GM18511 (cell line): ENCODE data around the gene UQCRC1.

Experiments
- ATAC-seq: cut with Tn5 transposase; IDR thresholded peaks from one replicate; pipeline ENCODE4 v1.9.1; 2021; ENCODE audit warnings: mild to moderate bottlenecking, moderate library complexity; ENCODE audit not compliant: unreplicated experiment

The UQCRC1 gene

DNA sequence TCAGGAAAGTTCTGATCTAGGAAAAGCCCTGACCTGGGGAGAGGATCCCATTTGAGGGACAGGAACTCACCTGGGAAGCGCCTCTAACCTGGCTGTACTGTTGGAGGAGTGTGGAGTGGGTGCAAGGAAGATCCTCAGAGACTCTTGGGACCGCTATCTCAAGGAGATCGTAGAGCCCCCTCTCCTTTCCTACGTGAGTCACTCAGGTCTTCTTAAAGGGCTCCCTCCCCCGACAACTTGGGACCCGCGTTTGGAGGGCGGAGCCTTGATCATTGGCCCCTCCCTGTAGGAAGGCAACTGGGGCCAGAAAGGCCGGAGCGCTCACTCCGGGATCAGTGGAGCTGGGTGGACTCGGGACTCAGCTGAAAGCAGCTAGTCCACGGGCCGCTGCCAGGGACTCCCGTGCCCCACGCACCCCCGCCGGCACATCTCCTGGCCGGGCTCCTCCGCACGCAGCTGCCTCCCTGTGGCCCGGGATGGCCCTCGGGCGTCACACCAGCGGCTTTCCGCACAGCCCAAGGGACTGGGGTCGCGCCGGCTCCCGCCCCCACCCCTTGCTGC, 25.3 kb upstream of the UQCRC1 start:
- ATAC-seq: peak; percentile 31

DNA sequence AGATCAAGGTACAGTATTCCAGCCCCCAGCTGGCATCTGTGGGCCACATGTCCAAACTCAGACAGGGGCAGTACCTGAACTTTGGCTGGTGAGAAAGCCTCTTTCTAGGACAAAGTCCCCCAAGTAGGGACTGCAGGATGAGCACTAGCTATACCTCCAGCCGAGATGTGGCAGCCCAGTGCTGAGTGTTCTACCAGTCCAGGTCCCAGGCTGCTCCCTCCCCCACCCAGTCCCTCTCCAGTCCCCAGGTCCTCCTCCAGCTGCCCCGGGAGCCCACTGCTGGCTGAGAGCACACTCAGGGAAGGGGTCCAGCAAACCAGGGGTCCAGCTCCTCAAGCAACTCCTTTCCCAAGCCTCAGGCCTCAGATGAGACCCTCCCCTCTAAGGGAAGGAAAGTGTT, 24.3 kb upstream of the UQCRC1 start:
- no peak for ATAC-seq

DNA sequence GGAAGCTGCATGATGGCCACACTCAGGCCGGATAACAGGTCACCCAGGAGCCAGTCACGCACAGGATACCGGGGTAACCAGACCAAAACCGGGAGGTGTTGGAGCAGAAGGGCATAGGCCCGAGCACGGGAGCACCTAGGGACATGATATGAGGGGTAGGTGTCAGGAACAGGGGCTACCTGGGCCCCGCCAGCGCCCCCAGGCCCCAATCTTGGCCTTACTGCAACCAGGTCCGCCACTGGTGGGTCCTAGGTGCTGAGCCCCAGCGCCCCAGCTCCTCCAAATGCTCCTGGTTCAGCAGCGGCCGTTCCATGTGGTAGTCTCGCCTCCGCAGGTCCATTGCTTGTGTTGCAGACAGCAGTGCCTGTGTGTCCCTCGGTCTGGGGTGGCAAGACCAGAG, 23.8 kb upstream of the UQCRC1 start:
- no peak for ATAC-seq

DNA sequence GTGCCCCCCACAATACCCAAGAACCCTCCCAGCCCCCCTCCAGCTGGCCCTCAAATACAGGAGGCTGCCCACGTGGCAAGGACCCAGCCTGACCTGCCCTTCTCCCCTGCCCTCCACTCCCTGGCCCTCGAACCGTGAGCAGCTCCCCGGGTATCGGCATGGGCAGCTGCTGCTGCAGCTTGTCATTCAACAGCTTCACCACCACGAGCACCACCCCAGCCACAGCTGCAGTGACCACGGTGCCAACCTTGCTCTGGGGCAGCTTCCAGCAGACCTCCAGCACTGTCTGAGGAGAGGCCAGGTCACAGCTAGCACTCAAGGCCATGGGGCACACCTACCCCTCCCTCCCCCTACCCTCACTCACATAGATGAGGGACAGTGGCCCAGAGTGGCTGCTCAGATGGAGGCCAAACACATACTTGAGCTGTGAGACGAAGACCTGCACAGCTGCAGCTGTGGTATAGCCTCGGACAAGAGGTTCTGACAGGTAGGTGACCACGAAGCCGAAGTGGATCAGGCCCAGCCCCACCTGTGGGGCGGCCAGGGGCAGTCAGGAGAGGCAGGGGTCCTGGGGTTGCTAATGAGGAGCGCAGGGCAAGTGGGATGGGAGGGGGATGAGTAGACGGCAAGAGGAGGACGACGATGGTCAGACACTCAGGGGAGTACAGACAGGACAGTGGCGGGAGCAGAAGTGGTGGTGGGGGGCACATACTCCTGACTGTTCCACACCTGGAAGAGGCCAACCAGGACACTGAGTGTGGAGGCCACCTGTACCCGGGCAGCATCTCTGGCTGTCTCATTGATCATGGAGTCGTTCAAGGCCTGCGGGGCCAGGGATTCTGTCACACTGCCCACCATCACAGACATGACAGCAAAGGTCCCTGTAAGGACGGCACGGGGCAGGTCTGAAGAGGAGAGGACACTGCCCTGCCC, 22.3 kb upstream of the UQCRC1 start:
- ATAC-seq: no peak

DNA sequence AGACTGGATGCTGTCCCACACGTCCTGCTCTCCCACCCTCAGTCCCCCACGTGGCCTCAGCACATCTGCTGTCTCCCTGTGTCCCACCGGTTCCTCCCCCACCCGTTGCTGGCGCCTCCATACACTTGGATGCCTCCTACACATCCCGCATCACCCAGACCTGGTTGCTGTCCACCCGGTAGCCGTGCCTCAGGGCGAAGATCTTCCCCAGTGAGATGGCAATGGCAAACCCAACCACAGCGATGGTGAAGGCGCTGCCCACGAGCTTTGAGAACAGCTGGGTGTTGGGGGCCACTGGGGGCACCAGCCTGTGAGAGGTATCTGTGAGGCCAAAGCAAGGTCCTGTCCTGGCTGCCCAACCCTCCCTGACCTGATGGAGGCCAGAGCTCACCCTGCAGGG, 21.4 kb upstream of the UQCRC1 start:
- ATAC-seq: no peak

DNA sequence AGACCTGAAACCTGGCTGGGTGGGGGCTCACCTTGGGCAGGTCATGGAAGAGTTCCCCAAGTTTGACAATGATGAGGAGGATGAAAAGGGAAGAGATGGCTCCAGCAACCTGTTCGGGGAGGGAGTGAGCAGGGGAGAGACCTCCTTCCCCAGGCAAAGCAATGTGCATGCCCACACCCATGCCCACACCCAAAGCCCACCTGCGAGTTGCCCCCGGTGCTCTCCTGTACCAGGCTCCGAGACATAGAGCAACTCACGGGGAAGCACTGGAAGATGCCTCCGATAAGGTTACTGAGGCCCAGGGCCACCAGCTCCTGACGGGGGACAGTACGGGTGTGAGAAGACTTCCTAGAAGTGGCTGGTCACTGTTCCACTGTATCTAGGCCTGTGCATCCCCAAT, 21.0 kb upstream of the UQCRC1 start:
- ATAC-seq: no peak

DNA sequence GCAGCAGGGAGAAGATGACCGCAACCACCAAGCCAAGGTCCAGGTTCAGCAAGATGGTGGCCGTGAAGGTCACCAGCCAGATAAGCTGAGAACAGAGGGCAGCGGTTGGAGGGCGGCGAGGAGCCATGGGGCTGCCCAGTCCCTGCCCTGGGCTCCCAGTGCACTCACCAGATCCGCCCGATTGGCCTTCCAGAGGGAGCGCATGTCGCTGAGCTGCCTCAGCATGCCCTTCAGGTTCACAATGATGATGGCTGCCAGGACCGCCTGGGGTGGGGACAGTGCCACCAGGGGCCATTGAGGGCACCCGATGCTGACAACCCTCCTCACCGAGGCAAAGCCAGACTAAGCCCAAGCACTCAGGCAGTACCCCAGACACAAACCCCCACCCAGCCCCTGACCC, 20.4 kb upstream of the UQCRC1 start:
- no peak for ATAC-seq

DNA sequence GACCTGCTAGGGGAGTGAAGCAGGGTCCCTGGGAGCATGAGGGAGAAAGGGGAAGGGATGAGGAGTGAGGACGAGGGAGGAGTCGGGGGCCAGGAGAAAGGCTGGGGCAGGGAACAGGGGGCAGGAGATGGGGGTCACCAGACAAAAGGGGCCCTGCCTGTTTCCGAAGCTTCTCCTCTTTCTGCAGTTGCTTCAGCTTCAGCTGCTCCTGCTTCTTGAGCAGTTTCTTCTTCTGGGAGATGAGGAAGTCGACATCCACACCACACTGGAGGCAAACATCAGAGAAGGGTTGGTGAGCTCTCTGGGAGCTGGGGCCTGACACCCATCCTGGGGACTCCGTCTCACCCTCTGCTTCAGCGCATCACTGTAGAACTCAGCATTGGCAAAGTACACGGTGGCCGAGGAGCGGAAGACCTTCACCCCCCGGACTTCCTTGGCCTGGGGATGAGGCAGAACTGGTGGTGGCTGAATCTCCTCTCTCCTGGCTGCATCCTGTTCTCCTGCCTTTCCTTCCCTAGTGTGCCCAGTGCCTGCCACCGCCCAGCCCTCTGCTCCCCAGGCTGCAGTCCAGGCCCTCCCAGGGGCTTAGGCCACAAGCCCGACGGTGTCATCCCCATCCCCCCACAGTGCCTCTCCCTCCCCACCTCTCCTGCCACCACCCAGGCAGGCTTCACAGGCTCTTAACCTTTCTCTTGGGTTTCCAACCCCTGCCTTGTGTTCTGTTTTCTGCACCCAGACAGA, 19.0 kb upstream of the UQCRC1 start:
- no peak for ATAC-seq

DNA sequence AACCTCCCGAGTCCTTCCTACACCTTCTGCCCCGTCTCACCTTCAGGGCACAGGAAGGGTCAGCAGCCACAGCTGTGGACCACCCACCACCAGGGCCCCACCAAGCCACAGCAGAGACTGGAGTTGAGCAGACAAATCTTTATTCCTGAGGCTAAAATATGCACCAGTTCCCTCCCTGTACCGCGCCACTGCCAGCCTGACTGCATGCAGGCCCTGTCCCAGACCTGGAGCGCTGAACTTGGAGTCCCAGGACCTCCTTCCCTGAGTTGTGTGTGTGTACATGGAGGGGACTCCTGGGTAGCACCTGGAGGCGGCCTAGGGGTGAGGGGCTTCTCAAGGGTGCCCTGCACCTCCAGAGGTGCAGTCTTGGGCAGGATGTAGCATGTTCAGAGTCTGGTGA, 16.2 kb upstream of the UQCRC1 start:
- ATAC-seq: no peak

DNA sequence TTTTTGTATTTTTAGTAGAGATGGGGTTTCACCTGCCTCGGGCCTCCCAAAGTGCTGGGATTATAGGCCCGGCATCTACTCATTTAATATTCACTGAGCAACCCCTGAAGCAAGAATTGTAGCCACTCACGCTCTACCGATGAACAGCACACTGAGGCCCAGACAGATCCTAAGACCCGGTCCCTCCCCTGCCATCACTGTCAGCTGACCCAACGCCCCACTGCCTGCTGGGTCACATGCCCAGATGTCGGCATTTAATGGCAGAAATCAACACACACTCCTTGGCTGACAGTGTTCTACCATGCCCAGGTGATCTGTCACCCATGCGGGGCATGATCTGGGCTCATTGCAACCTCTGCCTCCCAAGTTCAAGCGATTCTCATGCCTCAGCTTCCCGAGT, 15.3 kb upstream of the UQCRC1 start:
- no peak for ATAC-seq

DNA sequence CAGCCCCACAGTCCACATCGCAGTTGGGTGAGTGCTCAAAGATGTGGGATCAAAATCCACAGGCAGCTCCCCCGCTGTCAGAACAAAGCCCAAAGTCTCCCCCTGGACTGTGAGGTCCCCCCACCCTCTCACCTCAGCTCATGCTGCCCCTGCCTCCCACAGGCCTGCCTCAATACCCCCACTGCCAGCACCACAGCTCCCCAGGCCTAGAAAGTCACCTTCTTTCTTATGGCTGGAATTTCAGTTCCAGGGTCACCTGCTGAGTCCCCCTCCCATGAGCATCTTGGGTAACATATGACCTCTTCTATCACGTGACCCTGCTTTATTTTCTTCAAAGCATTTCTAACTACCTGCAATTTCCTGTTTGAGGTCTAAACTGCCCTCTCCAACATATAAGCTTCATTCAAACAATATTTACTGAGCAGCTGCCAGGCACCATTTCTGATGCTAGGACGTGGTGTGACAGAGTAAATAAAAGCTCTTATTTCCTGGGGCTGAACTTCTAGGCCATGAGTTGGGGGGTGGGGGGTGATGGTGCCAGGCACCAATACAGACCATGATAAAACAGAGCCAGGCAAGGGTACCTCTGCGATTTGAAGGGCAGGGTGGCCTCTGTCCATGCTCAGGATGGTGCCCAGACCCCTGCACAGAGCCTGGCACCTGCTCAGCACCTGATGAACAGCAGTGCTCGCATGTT, 14.6 kb upstream of the UQCRC1 start:
- ATAC-seq: no peak

DNA sequence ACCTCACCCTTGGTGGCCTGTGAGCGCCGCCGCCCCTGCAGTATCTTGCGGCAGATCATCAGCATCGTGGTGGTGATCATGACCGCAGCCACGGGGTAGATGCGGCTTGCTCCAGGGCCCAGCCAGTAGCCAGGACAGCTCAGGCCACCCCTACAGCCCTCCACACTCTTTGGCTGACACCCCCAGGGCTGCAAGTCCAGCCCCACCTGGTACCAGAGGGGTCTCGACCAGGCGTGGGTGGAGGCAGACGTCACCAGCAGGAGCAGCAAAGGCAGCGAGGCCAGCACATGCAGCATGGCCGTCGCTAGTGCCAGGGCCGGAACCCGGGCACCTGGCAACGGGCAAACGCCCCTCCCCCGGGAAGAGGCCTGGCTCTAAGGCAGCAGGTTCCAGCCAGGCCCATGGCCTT, 12.0 kb upstream of the UQCRC1 start, which contains the start of gene TMEM89:
Gene TMEM89, minus strand, starts transcription at position 309 of the 409 bp plus-strand sequence. Its CDS starts 13 bp downstream, at position 296.
- ATAC-seq: no peak

DNA sequence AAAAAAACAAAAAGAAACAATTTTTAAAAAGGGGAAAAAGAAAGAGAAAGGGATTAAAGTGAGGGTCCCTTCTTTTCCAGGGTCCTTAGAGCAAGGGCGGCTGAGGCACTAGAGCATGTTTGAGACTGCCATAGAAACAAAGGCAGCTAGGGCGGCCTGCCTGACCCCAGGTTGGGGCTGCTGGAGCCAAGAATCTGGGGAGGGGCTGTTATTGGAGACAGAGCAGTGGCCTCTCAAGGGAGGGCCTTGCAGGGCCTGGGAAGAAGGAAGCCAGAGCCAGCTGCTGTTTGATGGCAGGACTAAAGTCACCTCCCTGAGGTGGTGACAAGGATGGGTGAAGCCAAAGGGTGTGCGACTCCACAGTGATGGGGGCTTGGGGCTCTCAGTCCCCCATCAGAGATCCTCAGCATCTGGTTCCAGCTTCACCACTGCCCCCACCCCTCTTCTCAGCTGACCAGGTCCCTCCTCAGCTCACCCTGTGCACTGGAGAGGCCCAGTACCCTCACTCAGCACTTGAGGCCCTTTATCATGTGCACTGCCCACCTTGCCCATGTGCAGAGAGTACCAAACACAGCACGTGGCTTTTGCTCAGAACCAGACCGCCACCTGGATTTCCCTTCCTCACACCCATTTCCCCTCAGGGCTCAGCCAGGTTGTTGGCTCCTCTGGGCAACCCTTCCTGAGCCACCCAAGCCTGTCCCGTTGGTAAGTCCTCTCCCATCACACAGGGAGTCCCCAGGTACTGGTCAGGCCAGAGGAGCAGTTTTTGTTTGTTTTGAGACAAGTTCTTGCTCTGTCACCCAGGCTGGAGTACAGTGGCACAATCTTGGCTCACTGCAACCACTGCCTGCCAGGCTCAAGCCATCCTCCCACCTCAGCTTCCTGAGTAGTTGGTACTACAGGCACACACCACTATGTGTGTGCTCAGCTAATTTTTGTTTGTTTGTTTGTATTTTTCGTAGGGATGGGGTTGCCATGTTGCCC, 10.4 kb upstream of the UQCRC1 start:
- no peak for ATAC-seq

DNA sequence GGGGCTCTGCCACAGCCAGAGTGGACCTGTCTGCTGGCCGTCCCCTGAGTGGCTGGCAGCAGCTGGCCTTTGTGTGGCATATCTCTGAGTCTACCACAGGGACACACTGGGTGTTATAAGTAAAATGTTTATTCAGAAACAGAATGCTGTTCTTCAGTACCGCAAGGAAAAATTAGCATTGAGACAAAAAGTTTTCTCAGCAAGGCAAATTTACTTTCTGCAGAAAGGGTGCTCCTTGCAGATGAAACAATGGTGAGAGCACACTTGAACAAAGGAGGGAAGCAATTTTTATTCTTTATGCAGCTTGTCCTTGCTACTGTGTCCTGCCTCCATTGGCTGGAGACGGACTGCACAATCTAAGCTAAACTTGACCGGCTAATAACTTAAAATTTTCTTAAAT, 8.1 kb upstream of the UQCRC1 start:
- no peak for ATAC-seq

DNA sequence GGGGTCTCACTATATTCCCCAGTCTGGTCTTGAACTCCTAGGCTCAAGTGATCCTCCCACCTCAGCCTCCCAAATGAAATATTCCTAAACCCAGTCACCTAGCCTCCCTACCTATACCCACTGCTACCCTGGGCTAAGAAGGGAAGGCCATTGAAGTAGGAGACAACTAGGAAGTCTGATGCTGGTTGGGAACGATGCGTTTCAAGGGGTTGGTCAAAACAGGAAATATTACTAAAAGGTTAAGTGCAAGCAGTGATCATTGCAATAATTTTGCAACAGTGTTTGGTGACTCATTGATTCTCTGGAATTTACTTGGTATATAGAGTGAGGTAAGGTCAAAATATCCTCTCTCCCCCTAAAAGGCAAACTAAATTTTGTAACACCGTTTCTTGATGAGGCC, 4.6 kb upstream of the UQCRC1 start:
- ATAC-seq: no peak

DNA sequence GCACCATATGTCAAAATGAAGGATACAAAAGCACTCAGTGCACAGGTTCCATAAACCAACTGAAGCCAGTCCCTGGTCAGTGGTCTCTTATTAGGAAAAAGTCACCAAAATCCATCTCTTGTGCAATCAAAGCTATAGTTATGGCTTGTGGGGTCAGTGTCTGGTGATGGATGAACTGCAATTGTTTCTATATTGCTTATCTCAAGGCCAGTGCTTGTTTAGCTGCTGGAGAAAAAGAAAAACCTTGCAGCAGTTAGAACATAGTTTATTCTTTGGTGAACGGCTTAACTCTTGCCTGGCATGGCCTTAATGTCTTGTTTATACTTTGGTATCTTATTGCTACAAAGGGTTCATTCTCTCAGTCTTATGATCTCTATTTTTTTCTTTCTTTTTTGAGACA, 2.9 kb upstream of the UQCRC1 start:
- no peak for ATAC-seq

DNA sequence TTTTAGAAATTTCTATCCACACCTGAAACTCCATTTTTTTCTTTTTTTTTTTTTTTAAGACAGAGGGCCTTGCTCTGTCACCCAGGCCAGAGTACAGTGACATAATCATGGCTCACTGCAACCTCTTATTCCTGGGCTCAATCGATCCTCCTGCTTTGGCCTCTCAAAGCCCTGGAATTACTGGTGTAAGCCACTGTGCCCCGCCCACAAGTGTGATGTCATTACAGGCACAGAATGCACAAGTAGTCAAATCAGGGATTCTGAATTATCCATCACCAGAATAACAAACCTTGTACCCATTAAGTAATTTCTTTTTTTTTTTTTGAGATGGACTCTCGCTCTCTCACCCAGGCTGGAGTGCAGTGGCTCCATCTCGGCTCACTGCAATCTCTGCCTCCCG, 1.9 kb downstream of the UQCRC1 start:
- no peak for ATAC-seq

DNA sequence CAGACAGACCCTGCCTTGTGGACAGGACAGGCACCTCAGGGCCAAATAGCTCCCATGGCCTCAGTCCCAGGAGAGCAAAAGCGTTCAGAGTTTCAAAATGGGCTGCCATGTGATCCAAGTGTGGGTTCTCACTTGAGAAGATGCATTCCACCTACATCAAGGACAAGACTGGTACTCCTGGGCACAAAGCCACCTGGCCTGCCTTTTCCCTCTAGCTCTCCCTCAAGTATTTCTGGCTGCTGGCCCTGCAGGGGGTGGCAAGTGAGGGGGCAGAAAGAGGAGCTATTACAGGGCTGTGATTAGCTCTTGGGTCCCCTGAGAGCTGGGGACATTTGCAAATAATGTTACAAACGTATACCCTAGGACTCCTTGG, 7.8 kb downstream of the UQCRC1 start:
- ATAC-seq: no peak

DNA sequence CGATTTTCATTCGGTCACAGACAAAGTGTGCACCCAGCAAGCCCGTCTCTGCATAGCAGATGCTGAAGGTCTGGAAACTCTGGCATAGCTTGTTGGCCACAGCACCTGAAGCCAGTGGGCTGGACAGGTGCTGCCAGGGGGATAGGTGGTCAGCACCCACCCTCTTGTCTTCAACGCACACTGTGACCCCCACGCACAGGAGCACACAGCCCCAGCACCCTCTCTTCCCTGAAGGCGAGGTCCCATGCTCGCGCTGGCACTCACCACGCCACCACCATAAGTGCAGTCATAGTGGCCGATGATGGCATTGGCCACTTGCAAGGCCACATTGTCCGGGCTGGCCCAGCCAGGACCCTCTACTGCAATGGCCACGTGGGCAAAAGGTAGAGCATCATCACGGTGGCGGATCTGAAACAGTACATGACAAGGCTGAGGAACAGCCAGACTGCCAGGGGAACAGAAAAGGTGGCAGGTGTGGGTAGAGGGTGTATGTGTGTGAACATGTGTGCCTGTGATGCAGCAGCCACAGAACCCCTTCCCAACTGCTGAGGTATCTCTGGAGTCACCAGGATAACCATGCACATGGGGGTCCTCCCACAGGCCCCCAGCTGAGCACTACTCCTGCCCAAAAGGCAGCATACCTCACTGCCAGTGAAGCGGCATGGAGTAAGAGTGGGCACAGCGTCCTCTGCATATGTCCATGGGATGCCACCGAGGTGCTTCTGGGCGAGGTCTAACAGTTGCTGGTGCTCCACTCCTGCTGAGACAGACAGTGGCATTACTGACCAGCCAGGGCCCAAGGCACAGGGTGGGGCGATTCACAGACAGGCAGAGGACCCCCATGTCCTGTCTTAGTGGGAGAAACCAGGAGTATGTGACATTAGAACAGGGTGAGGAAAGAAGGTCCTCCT, 8.5 kb downstream of the UQCRC1 start:
- ATAC-seq: no peak
